ENCODE results near the gene PYROXD2. TPM values are rescaled to one million over a fixed set of nuclear protein-coding genes. Genes with fewer than 3 reads are reported as not detected.

PYROXD2 gene
- polyA plus RNA-seq, 1 of the 3 experiments (the other 2 are of a cell fraction), result 26.7 TPM

- Histone ChIP-seq H3K36me3 (replicated peaks in 1 of 2; ENCODE audit: control insufficient read depth in 1 of 2, insufficient read depth in 2 of 2, low read length in 1 of 2) (no peaks in the 10 kb centered on the region), H4K20me1 (ENCODE audit: insufficient read depth) (no peaks in the 10 kb centered on the region), H3K9me3 (no peaks in the 10 kb centered on the region), H3K9me2 (no peaks in the 10 kb centered on the region), H3K27me3 (ENCODE audit: insufficient read depth) (peaks cover 11% of the 10 kb centered on the region; the same call in 1 of the 2 replicates), H3K79me2 (ENCODE audit: insufficient read depth) (no peaks in the 10 kb centered on the region), H3K27ac (ENCODE audit: low read depth in 2 of 2, low read length in 1 of 2) (no peak overlapping the region), H3F3A (replicated peaks; ENCODE audit: insufficient read depth) (no peaks in the 10 kb centered on the region), H3K4me2 (no peak overlapping the region), H3K4me3 (ENCODE audit: low read depth in 2 of 2, low read length in 1 of 2) (no peak overlapping the region), H3K9ac (no peak overlapping the region), H2AFZ (ENCODE audit: low read depth) (no peak overlapping the region), H3K4me1 (ENCODE audit: control insufficient read depth in 1 of 2, insufficient read depth in 2 of 2, low read depth in 1 of 2, low read length in 1 of 2) (peaks cover 0 to 3% of the 10 kb centered on the region in 2 experiments; a peak in 1 of 4 replicates)
- DNase-seq, result no peak
- POLR2A ChIA-PET, result no interaction called here
- 30% methylated on average over 2 of the region's 3 CpGs for WGBS (ENCODE audit: low lambda C conversion rate)
- TF ChIP-seq, protein P1, sequence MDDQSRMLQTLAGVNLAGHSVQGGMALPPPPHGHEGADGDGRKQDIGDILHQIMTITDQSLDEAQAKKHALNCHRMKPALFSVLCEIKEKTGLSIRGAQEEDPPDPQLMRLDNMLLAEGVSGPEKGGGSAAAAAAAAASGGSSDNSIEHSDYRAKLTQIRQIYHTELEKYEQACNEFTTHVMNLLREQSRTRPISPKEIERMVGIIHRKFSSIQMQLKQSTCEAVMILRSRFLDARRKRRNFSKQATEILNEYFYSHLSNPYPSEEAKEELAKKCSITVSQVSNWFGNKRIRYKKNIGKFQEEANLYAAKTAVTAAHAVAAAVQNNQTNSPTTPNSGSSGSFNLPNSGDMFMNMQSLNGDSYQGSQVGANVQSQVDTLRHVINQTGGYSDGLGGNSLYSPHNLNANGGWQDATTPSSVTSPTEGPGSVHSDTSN (IDR thresholded peaks at IDR 0.05), result no peak
- TF ChIP-seq EZH2phosphoT487 (IDR thresholded peaks at IDR 0.05; ENCODE audit: borderline replicate concordance, low read depth), result no peak
- no peak for TF ChIP-seq TAF1 (IDR thresholded peaks at IDR 0.05; ENCODE audit: borderline replicate concordance, low read depth, low read length)
- TF ChIP-seq POLR2AphosphoS5 (IDR thresholded peaks at IDR 0.05; ENCODE audit: low read depth, low read length), result no peak
- TF ChIP-seq, protein P2, sequence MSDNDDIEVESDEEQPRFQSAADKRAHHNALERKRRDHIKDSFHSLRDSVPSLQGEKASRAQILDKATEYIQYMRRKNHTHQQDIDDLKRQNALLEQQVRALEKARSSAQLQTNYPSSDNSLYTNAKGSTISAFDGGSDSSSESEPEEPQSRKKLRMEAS (IDR thresholded peaks at IDR 0.05; ENCODE audit: low read depth), result no peak
- TF ChIP-seq MEF2A (IDR thresholded peaks at IDR 0.05; ENCODE audit: borderline replicate concordance, low read depth), result no peak
- TF ChIP-seq, protein P3, sequence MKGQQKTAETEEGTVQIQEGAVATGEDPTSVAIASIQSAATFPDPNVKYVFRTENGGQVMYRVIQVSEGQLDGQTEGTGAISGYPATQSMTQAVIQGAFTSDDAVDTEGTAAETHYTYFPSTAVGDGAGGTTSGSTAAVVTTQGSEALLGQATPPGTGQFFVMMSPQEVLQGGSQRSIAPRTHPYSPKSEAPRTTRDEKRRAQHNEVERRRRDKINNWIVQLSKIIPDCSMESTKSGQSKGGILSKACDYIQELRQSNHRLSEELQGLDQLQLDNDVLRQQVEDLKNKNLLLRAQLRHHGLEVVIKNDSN (IDR thresholded peaks at IDR 0.05; ENCODE audit: borderline replicate concordance, low read depth), result no peak
- TF ChIP-seq NFIC (IDR thresholded peaks at IDR 0.05; ENCODE audit: borderline replicate concordance), result no peak
- no peak for TF ChIP-seq ZBTB33 (IDR thresholded peaks at IDR 0.05; ENCODE audit: borderline replicate concordance, low read depth)
- TF ChIP-seq RXRA (IDR thresholded peaks at IDR 0.05; ENCODE audit: borderline replicate concordance, low read depth), result no peak
- no peak for TF ChIP-seq REST (IDR thresholded peaks at IDR 0.05; ENCODE audit: low read depth, low read length)
- TF ChIP-seq TEAD4 (IDR thresholded peaks at IDR 0.05; ENCODE audit: borderline replicate concordance, insufficient read depth), result no peak
- TF ChIP-seq EP300 (IDR thresholded peaks at IDR 0.05; ENCODE audit: borderline replicate concordance in 1 of 2, low read depth in 1 of 2, low read length in 1 of 2), result no peak
- no peak for TF ChIP-seq RFX5 (IDR thresholded peaks at IDR 0.05; ENCODE audit: low read length)
- TF ChIP-seq, protein P4, sequence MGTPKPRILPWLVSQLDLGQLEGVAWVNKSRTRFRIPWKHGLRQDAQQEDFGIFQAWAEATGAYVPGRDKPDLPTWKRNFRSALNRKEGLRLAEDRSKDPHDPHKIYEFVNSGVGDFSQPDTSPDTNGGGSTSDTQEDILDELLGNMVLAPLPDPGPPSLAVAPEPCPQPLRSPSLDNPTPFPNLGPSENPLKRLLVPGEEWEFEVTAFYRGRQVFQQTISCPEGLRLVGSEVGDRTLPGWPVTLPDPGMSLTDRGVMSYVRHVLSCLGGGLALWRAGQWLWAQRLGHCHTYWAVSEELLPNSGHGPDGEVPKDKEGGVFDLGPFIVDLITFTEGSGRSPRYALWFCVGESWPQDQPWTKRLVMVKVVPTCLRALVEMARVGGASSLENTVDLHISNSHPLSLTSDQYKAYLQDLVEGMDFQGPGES (IDR thresholded peaks at IDR 0.05; ENCODE audit: low read depth, low read length), result no peak
- TF ChIP-seq RAD21 (IDR thresholded peaks at IDR 0.05; ENCODE audit: low read length), result no peak
- TF ChIP-seq RCOR1 (IDR thresholded peaks at IDR 0.05; ENCODE audit: low read length), result no peak
- TF ChIP-seq FOSL2 (IDR thresholded peaks at IDR 0.05; ENCODE audit: borderline replicate concordance, low read depth), result no peak
- TF ChIP-seq FOXM1 (IDR thresholded peaks at IDR 0.05; ENCODE audit: low read depth), result no peak
- CTCF ChIA-PET, result interaction anchor here (1.1 kb wide), 1 partner anchor 45 kb away, joined by 3 read pairs; no protein-coding TSS in a partner anchor
Observed at GRCh38 chr10:98354491-98354890, 60.5 kb downstream of the PYROXD2 start.
